Activated naive CD8-positive, alpha-beta T cell treated with anti-CD3 and anti-CD28 coated beads for 36 hours (primary cell): Measurements from ENCODE around the gene TAF1. TPM values are rescaled to one million over a fixed set of nuclear protein-coding genes. Genes with fewer than 3 reads are reported as not detected.
"Not testable (repeated sequence)": the region's sequence is repeated elsewhere in the genome, so short reads cannot be mapped to it uniquely, and the experiment has no call there.

Source experiments
- DNase-seq: peaks from one replicate; pipeline ENCODE4 v3.0.0; 2021
- H3K27ac Mint-ChIP-seq: one replicate; pipeline ENCODE4 v1.8.0; 2022; ENCODE audit warnings: mild to moderate bottlenecking, moderate library complexity, mixed read lengths
- H3K27me3 Mint-ChIP-seq: one replicate; pipeline ENCODE4 v1.8.0; 2022; ENCODE audit warnings: mild to moderate bottlenecking, mixed read lengths
- H3K36me3 Mint-ChIP-seq: one replicate; pipeline ENCODE4 v1.8.0; 2021; ENCODE audit warnings: mild to moderate bottlenecking, mixed read lengths
- H3K4me1 Mint-ChIP-seq: one replicate; pipeline ENCODE4 v1.8.0; 2021; ENCODE audit warnings: mixed read lengths
- H3K4me3 Mint-ChIP-seq: one replicate; pipeline ENCODE4 v1.8.0; 2022; ENCODE audit warnings: mild to moderate bottlenecking, moderate library complexity, mixed read lengths
- H3K9me3 Mint-ChIP-seq: one replicate; pipeline ENCODE4 v1.8.0; 2022; ENCODE audit warnings: mixed read lengths
- total RNA-seq, 2 experiments: library from RNA; stranded (reverse); gene quantifications; one replicate each; pipeline ENCODE4 v1.2.3, GENCODE V29; 2021

TAF1 gene
- total RNA-seq = 10 to 100 TPM; 30.5 to 30.7 TPM

- Mint-ChIP-seq H3K4me3 (peak within 1 kb of the TSS; percentile 98), H3K9me3 (no peaks in the 10 kb centered on the region), H3K27ac (peak within 1 kb of the TSS; percentile 99), H3K4me1 (peaks cover 21% of the 10 kb centered on the region), H3K27me3 (no peaks in the 10 kb centered on the region), H3K36me3 (peaks cover 16% of the 10 kb centered on the region)
- DNase-seq = peak; percentile 87
Measured at GRCh38 chrX:71365875-71366673, at the start of gene TAF1. TAF1 (plus strand) TSS chrX:71366357; CDS start chrX:71366375, 18 bp downstream.

- not testable (repeated sequence) for H3K27ac Mint-ChIP-seq, H3K27me3 Mint-ChIP-seq, H3K36me3 Mint-ChIP-seq, DNase-seq, H3K4me3 Mint-ChIP-seq, H3K9me3 Mint-ChIP-seq, H3K4me1 Mint-ChIP-seq
Measured at GRCh38 chrX:71316959-71317358, 49.2 kb upstream of the TAF1 start.

GRCh38 chrX:71320126-71320525 lies 46.0 kb upstream of the TAF1 start:
- no peak for DNase-seq
- H3K27ac Mint-ChIP-seq = no peak overlapping the region
- no peaks in the 10 kb centered on the region for H3K4me1 Mint-ChIP-seq
- H3K9me3 Mint-ChIP-seq = no peaks in the 10 kb centered on the region
- no peak overlapping the region for H3K4me3 Mint-ChIP-seq
- no peaks in the 10 kb centered on the region for H3K27me3 Mint-ChIP-seq
- peaks cover 10% of the 10 kb centered on the region for H3K36me3 Mint-ChIP-seq

- Mint-ChIP-seq H3K36me3 (peaks cover 11% of the 10 kb centered on the region), H3K4me1 (no peaks in the 10 kb centered on the region), H3K27me3 (no peaks in the 10 kb centered on the region), H3K4me3 (no peak overlapping the region), H3K9me3 (peaks cover 2% of the 10 kb centered on the region), H3K27ac (no peak overlapping the region)
- no peak for DNase-seq
Measured at GRCh38 chrX:71321731-71322130, 44.4 kb upstream of the TAF1 start.

- peaks cover 17% of the 10 kb centered on the region for H3K36me3 Mint-ChIP-seq
- H3K27me3 Mint-ChIP-seq, H3K4me3 Mint-ChIP-seq, H3K9me3 Mint-ChIP-seq, DNase-seq, H3K4me1 Mint-ChIP-seq, H3K27ac Mint-ChIP-seq: not testable (repeated sequence)
Measured at GRCh38 chrX:71324452-71324851, 41.7 kb upstream of the TAF1 start.

- no peak for DNase-seq
- H3K4me1 Mint-ChIP-seq = no peaks in the 10 kb centered on the region
- H3K27ac Mint-ChIP-seq = no peak overlapping the region
- no peak overlapping the region for H3K4me3 Mint-ChIP-seq
- no peaks in the 10 kb centered on the region for H3K27me3 Mint-ChIP-seq
- peaks cover 7% of the 10 kb centered on the region for H3K9me3 Mint-ChIP-seq
- H3K36me3 Mint-ChIP-seq = peaks cover 21% of the 10 kb centered on the region
Measured at GRCh38 chrX:71326394-71326793, 39.8 kb upstream of the TAF1 start.

- H3K27me3 Mint-ChIP-seq, H3K4me1 Mint-ChIP-seq, H3K4me3 Mint-ChIP-seq, H3K36me3 Mint-ChIP-seq, H3K9me3 Mint-ChIP-seq, DNase-seq, H3K27ac Mint-ChIP-seq: not testable (repeated sequence)
Measured at GRCh38 chrX:71349151-71349665, 16.9 kb upstream of the TAF1 start.

GRCh38 chrX:71349867-71350266 lies 16.3 kb upstream of the TAF1 start:
- H3K27me3 Mint-ChIP-seq, DNase-seq, H3K9me3 Mint-ChIP-seq, H3K4me3 Mint-ChIP-seq, H3K4me1 Mint-ChIP-seq, H3K36me3 Mint-ChIP-seq, H3K27ac Mint-ChIP-seq: not testable (repeated sequence)

GRCh38 chrX:71352439-71352838 lies 13.7 kb upstream of the TAF1 start:
- not testable (repeated sequence) for H3K4me1 Mint-ChIP-seq, H3K4me3 Mint-ChIP-seq, H3K9me3 Mint-ChIP-seq, H3K27ac Mint-ChIP-seq, DNase-seq, H3K36me3 Mint-ChIP-seq, H3K27me3 Mint-ChIP-seq

- H3K4me3 Mint-ChIP-seq = no peak overlapping the region
- no peaks in the 10 kb centered on the region for H3K9me3 Mint-ChIP-seq
- H3K4me1 Mint-ChIP-seq = peaks cover 14% of the 10 kb centered on the region
- H3K27ac Mint-ChIP-seq = no peak overlapping the region
- DNase-seq = no peak
- H3K27me3 Mint-ChIP-seq = no peaks in the 10 kb centered on the region
- peaks cover 10% of the 10 kb centered on the region for H3K36me3 Mint-ChIP-seq
Measured at GRCh38 chrX:71364221-71364620, 1.9 kb upstream of the TAF1 start.

GRCh38 chrX:71365356-71365874 lies 742 bp upstream of the TAF1 start:
- Mint-ChIP-seq H3K36me3 (peaks cover 10% of the 10 kb centered on the region), H3K9me3 (no peaks in the 10 kb centered on the region), H3K4me1 (peaks cover 14% of the 10 kb centered on the region), H3K4me3 (peak overlapping the region; percentile 98), H3K27ac (peak overlapping the region; percentile 95), H3K27me3 (no peaks in the 10 kb centered on the region)
- no peak for DNase-seq

GRCh38 chrX:71366674-71367256 lies 608 bp downstream of the TAF1 start:
- DNase-seq = peak; percentile 43
- Mint-ChIP-seq H3K27me3 (no peaks in the 10 kb centered on the region), H3K4me1 (peaks cover 25% of the 10 kb centered on the region), H3K27ac (peak overlapping the region; percentile 99), H3K9me3 (no peaks in the 10 kb centered on the region), H3K36me3 (peaks cover 20% of the 10 kb centered on the region), H3K4me3 (peak overlapping the region; percentile 98)

GRCh38 chrX:71367396-71367795 lies 1.2 kb downstream of the TAF1 start:
- Mint-ChIP-seq H3K36me3 (peaks cover 22% of the 10 kb centered on the region), H3K9me3 (no peaks in the 10 kb centered on the region), H3K4me3 (peak overlapping the region; percentile 98), H3K4me1 (peaks cover 29% of the 10 kb centered on the region), H3K27ac (peak overlapping the region; percentile 99), H3K27me3 (no peaks in the 10 kb centered on the region)
- peak; percentile 7 for DNase-seq

- no peaks in the 10 kb centered on the region for H3K27me3 Mint-ChIP-seq
- peaks cover 29% of the 10 kb centered on the region for H3K36me3 Mint-ChIP-seq
- no peaks in the 10 kb centered on the region for H3K9me3 Mint-ChIP-seq
Measured at GRCh38 chrX:71372388-71372787, 6.2 kb downstream of the TAF1 start.

GRCh38 chrX:71378732-71379131 lies 12.6 kb downstream of the TAF1 start:
- H3K27me3 Mint-ChIP-seq = no peaks in the 10 kb centered on the region
- H3K9me3 Mint-ChIP-seq = no peaks in the 10 kb centered on the region
- DNase-seq = no peak
- H3K4me3 Mint-ChIP-seq = no peak overlapping the region
- H3K27ac Mint-ChIP-seq = no peak overlapping the region
- peaks cover 18% of the 10 kb centered on the region for H3K36me3 Mint-ChIP-seq
- no peaks in the 10 kb centered on the region for H3K4me1 Mint-ChIP-seq

More at GRCh38 chrX:71372388-71372787, 6.2 kb downstream of the TAF1 start:
- DNase-seq = no peak
- Mint-ChIP-seq H3K4me3 (no peak overlapping the region), H3K4me1 (peaks cover 26% of the 10 kb centered on the region), H3K27ac (no peak overlapping the region)
